GM18502 (cell line): Measurements from ENCODE around the gene WNK2.

Source experiments
- ATAC-seq: cut with Tn5 transposase; IDR thresholded peaks from one replicate; pipeline ENCODE4 v1.9.1; 2021; ENCODE audit warnings: mild to moderate bottlenecking; ENCODE audit not compliant: unreplicated experiment, poor library complexity

The WNK2 gene

GRCh38 chr9:93287593-93287992, 103.7 kb downstream of the WNK2 start:
- no peak for ATAC-seq

GRCh38 chr9:93288341-93288740, 104.4 kb downstream of the WNK2 start:
- ATAC-seq = no peak

GRCh38 chr9:93288891-93289883, 105.2 kb downstream of the WNK2 start:
- ATAC-seq = no peak

- no peak for ATAC-seq
These were observed 106.8 kb downstream of the WNK2 start for GRCh38 chr9:93290495-93291434.

- ATAC-seq = no peak
These were observed 107.8 kb downstream of the WNK2 start for GRCh38 chr9:93291536-93292287.

- ATAC-seq = no peak
These were observed 108.3 kb downstream of the WNK2 start for GRCh38 chr9:93292288-93292615.

GRCh38 chr9:93292664-93293328, 108.9 kb downstream of the WNK2 start:
- ATAC-seq = no peak

GRCh38 chr9:93294011-93294410, 110.1 kb downstream of the WNK2 start:
- ATAC-seq = no peak

GRCh38 chr9:93295031-93295430, 111.1 kb downstream of the WNK2 start:
- ATAC-seq = no peak

- no peak for ATAC-seq
These were observed 111.6 kb downstream of the WNK2 start for GRCh38 chr9:93295456-93296076.

GRCh38 chr9:93296889-93297480, 113.0 kb downstream of the WNK2 start:
- no peak for ATAC-seq

- no peak for ATAC-seq
These were observed 113.9 kb downstream of the WNK2 start for GRCh38 chr9:93297659-93298497.

GRCh38 chr9:93298498-93299417, 114.8 kb downstream of the WNK2 start:
- ATAC-seq = no peak

GRCh38 chr9:93299418-93300174, 115.7 kb downstream of the WNK2 start:
- no peak for ATAC-seq

- no peak for ATAC-seq
These were observed 116.2 kb downstream of the WNK2 start for GRCh38 chr9:93300175-93300572.

GRCh38 chr9:93300585-93301081, 116.7 kb downstream of the WNK2 start:
- ATAC-seq = no peak
